Left ventricle myocardium inferior (tissue), 1 donor: ENCODE results near the gene PTGFR. TPM values are rescaled to one million over a fixed set of nuclear protein-coding genes. Genes with fewer than 3 reads are reported as not detected.

Experiments
- DNase-seq: peaks from one replicate; pipeline ENCODE4 v3.0.0-alpha.2; 2020
- H3K27ac ChIP-seq: fragments of 200-600 bp; replicated peaks from 2 replicates; pipeline ENCODE4 v1.8.0; 2021
- H3K27me3 ChIP-seq: fragments of 200-600 bp; 2 replicates; pipeline ENCODE4 v1.8.0; 2021; ENCODE audit warnings: low read depth
- H3K36me3 ChIP-seq: fragments of 200-600 bp; 2 replicates; pipeline ENCODE4 v1.8.0; 2021
- H3K4me1 ChIP-seq: fragments of 200-600 bp; 2 replicates; pipeline ENCODE4 v1.8.0; 2021
- H3K4me3 ChIP-seq: fragments of 200-600 bp; 2 replicates; pipeline ENCODE4 v1.8.0; 2021; ENCODE audit warnings: mild to moderate bottlenecking, moderate library complexity
- H3K9me3 ChIP-seq: fragments of 200-600 bp; replicated peaks from 2 replicates; pipeline ENCODE4 v1.8.0; 2021
- CTCF ChIP-seq: fragments of 200-600 bp; IDR thresholded peaks from 2 replicates; pipeline ENCODE4 v1.8.0; 2021; ENCODE audit warnings: antibody characterized with exemption, mild to moderate bottlenecking, borderline replicate concordance
- intact Hi-C: fragments of 100-400 bp; cut with micrococcal nuclease; formaldehyde crosslinking; loops from one replicate; pipeline ENCODE4 v1.11.0; 2022
- total RNA-seq: library from RNA; stranded (reverse); fragmentation: NEBNext Ultra II Directional; extraction: Animal tissue kit (Norgen Biotek cat#: 25700); gene quantifications from one replicate; pipeline ENCODE4 v1.2.1, GENCODE V29; 2021
- donor health status: DM: no; HTN: yes; CAD: no; lungs with severe emphysema.

Gene PTGFR
- total RNA-seq, 1 donor from 2014 or later: 0.44 TPM

- H3K9me3 ChIP-seq: peaks cover 31% of the 10 kb centered on the region
- no peak overlapping the region for H3K27ac ChIP-seq
- H3K27me3 ChIP-seq: no peaks in the 10 kb centered on the region
- H3K36me3 ChIP-seq: no peaks in the 10 kb centered on the region
- intact Hi-C loops: no loop called here
- no peaks in the 10 kb centered on the region for H3K4me1 ChIP-seq
- no peak for TF ChIP-seq CTCF
- DNase-seq: no peak
- no peak overlapping the region for H3K4me3 ChIP-seq
Measured at GRCh38 chr1:78549331-78549730, 58.6 kb downstream of the PTGFR start.

- peaks cover 36% of the 10 kb centered on the region for H3K9me3 ChIP-seq
- TF ChIP-seq CTCF: no peak
- H3K4me1 ChIP-seq: no peaks in the 10 kb centered on the region
- no peak overlapping the region for H3K4me3 ChIP-seq
- no peaks in the 10 kb centered on the region for H3K36me3 ChIP-seq
- H3K27ac ChIP-seq: no peak overlapping the region
- intact Hi-C loops: no loop called here
- DNase-seq: no peak
- H3K27me3 ChIP-seq: no peaks in the 10 kb centered on the region
Measured at GRCh38 chr1:78549891-78550290, 59.1 kb downstream of the PTGFR start.

GRCh38 chr1:78553859-78554258 is 63.1 kb downstream of the PTGFR start:
- no peaks in the 10 kb centered on the region for H3K27me3 ChIP-seq
- no peak for DNase-seq
- H3K36me3 ChIP-seq: no peaks in the 10 kb centered on the region
- H3K4me1 ChIP-seq: no peaks in the 10 kb centered on the region
- peaks cover 49% of the 10 kb centered on the region for H3K9me3 ChIP-seq
- no peak overlapping the region for H3K4me3 ChIP-seq
- H3K27ac ChIP-seq: no peak overlapping the region
- TF ChIP-seq CTCF: no peak
- intact Hi-C loops: no loop called here

GRCh38 chr1:78554840-78555239 is 64.1 kb downstream of the PTGFR start:
- no peak for TF ChIP-seq CTCF
- no peak for DNase-seq
- H3K9me3 ChIP-seq: peaks cover 44% of the 10 kb centered on the region

GRCh38 chr1:78559680-78560079 is 68.9 kb downstream of the PTGFR start:
- H3K27ac ChIP-seq: no peak overlapping the region
- intact Hi-C loops: no loop called here
- TF ChIP-seq CTCF: no peak

More at GRCh38 chr1:78554840-78555239, 64.1 kb downstream of the PTGFR start:
- no peaks in the 10 kb centered on the region for H3K27me3 ChIP-seq
- no peak overlapping the region for H3K27ac ChIP-seq
- H3K36me3 ChIP-seq: no peaks in the 10 kb centered on the region
- intact Hi-C loops: no loop called here
- no peak overlapping the region for H3K4me3 ChIP-seq
- H3K4me1 ChIP-seq: no peaks in the 10 kb centered on the region

GRCh38 chr1:78560811-78561210 is 70.0 kb downstream of the PTGFR start:
- Histone ChIP-seq H3K4me3 (no peak overlapping the region), H3K27ac (no peak overlapping the region), H3K4me1 (no peaks in the 10 kb centered on the region), H3K9me3 (peaks cover 12% of the 10 kb centered on the region), H3K36me3 (no peaks in the 10 kb centered on the region), H3K27me3 (no peaks in the 10 kb centered on the region)
- intact Hi-C loops: no loop called here
- TF ChIP-seq CTCF: no peak
- DNase-seq: no peak

More at GRCh38 chr1:78559680-78560079, 68.9 kb downstream of the PTGFR start:
- Histone ChIP-seq H3K9me3 (peaks cover 20% of the 10 kb centered on the region), H3K4me3 (no peak overlapping the region), H3K4me1 (no peaks in the 10 kb centered on the region), H3K27me3 (no peaks in the 10 kb centered on the region), H3K36me3 (no peaks in the 10 kb centered on the region)
- no peak for DNase-seq
